ENCODE results near the gene STARD7.
"Not testable (repeated sequence)": the region's sequence is repeated elsewhere in the genome, so short reads cannot be mapped to it uniquely, and the experiment has no call there.

The STARD7 gene

GRCh38 chr2:96160366-96160765 is 48.3 kb downstream of the STARD7 start:
- not testable (repeated sequence) for DNase-seq

GRCh38 chr2:96159084-96159830 is 49.4 kb downstream of the STARD7 start:
- no peak for DNase-seq

- DNase-seq: no peak
Measured at GRCh38 chr2:96158554-96158940, 50.1 kb downstream of the STARD7 start.

GRCh38 chr2:96157649-96158553 is 50.7 kb downstream of the STARD7 start:
- DNase-seq: no peak

- DNase-seq: no peak
Measured at GRCh38 chr2:96156926-96157648, 51.5 kb downstream of the STARD7 start.

- DNase-seq: no peak
Measured at GRCh38 chr2:96156011-96156820, 52.4 kb downstream of the STARD7 start.

GRCh38 chr2:96154506-96155380 is 53.9 kb downstream of the STARD7 start:
- no peak for DNase-seq

GRCh38 chr2:96153991-96154431 is 54.6 kb downstream of the STARD7 start:
- DNase-seq: no peak

GRCh38 chr2:96153291-96153713 is 55.3 kb downstream of the STARD7 start:
- DNase-seq: no peak

- DNase-seq: no peak
Measured at GRCh38 chr2:96152304-96153161, 56.1 kb downstream of the STARD7 start.

- no peak for DNase-seq
Measured at GRCh38 chr2:96151595-96152303, 56.9 kb downstream of the STARD7 start.

GRCh38 chr2:96150791-96151594 is 57.6 kb downstream of the STARD7 start:
- DNase-seq: no peak

GRCh38 chr2:96150007-96150640 is 58.5 kb downstream of the STARD7 start:
- DNase-seq: no peak

- DNase-seq: peak; percentile 38
Measured at GRCh38 chr2:96148410-96149217, 60.0 kb downstream of the STARD7 start.

GRCh38 chr2:96147593-96148201 is 60.9 kb downstream of the STARD7 start:
- no peak for DNase-seq

GRCh38 chr2:96146881-96147592 is 61.6 kb downstream of the STARD7 start:
- DNase-seq: no peak
